IMR-90 (cell line): ENCODE results near the gene KRTAP19-6. TPM values are rescaled to one million over a fixed set of nuclear protein-coding genes. Genes with fewer than 3 reads are reported as not detected.

ENCODE experiments used
- ATAC-seq: fragments of 200-7000 bp; cut with Tn5 transposase; 2 replicates; pipeline ENCODE4 v1.9.1; 2020; ENCODE audit warnings: low read depth, mild to moderate bottlenecking, moderate library complexity
- BruUV-seq: library from RNA; stranded (reverse); fragments of 400-500 nt; replicated peaks from 2 replicates; lab custom pipeline; 2021; lab: Mats Ljungman, UMichigan
- CTCF ChIA-PET: fragments of 300-600 bp; formaldehyde crosslinking; extraction: SDS; loops from one replicate; lab custom pipeline; 2021; ENCODE audit warnings: antibody characterized with exemption; lab: Yijun Ruan, JAX
- POLR2A ChIA-PET: fragments of 300-600 bp; sonication (Branson Sonifier 250); formaldehyde crosslinking; loops from one replicate; lab custom pipeline; 2022; ENCODE audit warnings: antibody characterized with exemption; ENCODE audit not compliant: unreplicated experiment; lab: Charles Lee
- DNase-seq: peaks from one replicate; pipeline ENCODE4 v3.0.0; 2013
- H2AFZ ChIP-seq: replicated peaks from 2 replicates; pipeline ENCODE3; 2013; ENCODE audit warnings: low read length, mild to moderate bottlenecking; ENCODE audit not compliant: poor library complexity
- H2AK5ac ChIP-seq: 2 replicates; pipeline ENCODE4 v1.6.1; 2013; ENCODE audit warnings: low read depth, low read length, inconsistent platforms
- H2AK9ac ChIP-seq: replicated peaks from 2 replicates; pipeline ENCODE3; 2013; ENCODE audit warnings: mild to moderate bottlenecking, low read depth, low read length, moderate library complexity; ENCODE audit not compliant: poor library complexity
- H2BK120ac ChIP-seq: 2 replicates; pipeline ENCODE4 v1.6.1; 2013; ENCODE audit warnings: low read depth, low read length, inconsistent platforms
- H2BK15ac ChIP-seq: 3 replicates; pipeline ENCODE4 v1.6.1; 2013; ENCODE audit warnings: low read depth, low read length, inconsistent platforms
- H2BK20ac ChIP-seq: 2 replicates; pipeline ENCODE4 v1.6.1; 2013; ENCODE audit warnings: low read depth, mild to moderate bottlenecking, inconsistent platforms, low read length, moderate library complexity
- H2BK5ac ChIP-seq: 2 replicates; pipeline ENCODE4 v1.6.1; 2013; ENCODE audit warnings: mild to moderate bottlenecking, low read depth, low read length, inconsistent platforms; ENCODE audit not compliant: poor library complexity, severe bottlenecking
- H3K14ac ChIP-seq: replicated peaks from 2 replicates; pipeline ENCODE4 v1.6.1; 2013; ENCODE audit warnings: low read depth, low read length, inconsistent platforms
- H3K18ac ChIP-seq: 2 replicates; pipeline ENCODE4 v1.6.1; 2013; ENCODE audit warnings: low read depth, low read length, control low read depth
- H3K23ac ChIP-seq: 2 replicates; pipeline ENCODE4 v1.6.1; 2013; ENCODE audit warnings: low read depth, low read length, inconsistent platforms
- H3K27ac ChIP-seq: 2 replicates; pipeline ENCODE4 v1.5.1; 2013; ENCODE audit warnings: mild to moderate bottlenecking, control low read depth, low read length; ENCODE audit not compliant: insufficient read depth
- H3K27me3 ChIP-seq: 2 replicates; pipeline ENCODE4 v1.6.1; 2013; ENCODE audit warnings: low read length; ENCODE audit not compliant: control insufficient read depth, insufficient read depth
- H3K36me3 ChIP-seq: 2 replicates; pipeline ENCODE4 v1.6.1; 2013; ENCODE audit warnings: low read length, mixed read lengths; ENCODE audit not compliant: control insufficient read depth, insufficient read depth
- H3K4ac ChIP-seq: 2 replicates; pipeline ENCODE4 v1.6.1; 2013; ENCODE audit warnings: low read depth, low read length, inconsistent platforms
- H3K4me1 ChIP-seq: 2 replicates; pipeline ENCODE4 v1.6.1; 2013; ENCODE audit warnings: low read length, mixed read lengths; ENCODE audit not compliant: control insufficient read depth, insufficient read depth
- H3K4me2 ChIP-seq: 2 replicates; pipeline ENCODE4 v1.6.1; 2013; ENCODE audit warnings: low read depth, mild to moderate bottlenecking, control low read depth, low read length, moderate library complexity
- H3K4me3 ChIP-seq: 2 replicates; pipeline ENCODE4 v1.5.1; 2013; ENCODE audit warnings: low read depth, mild to moderate bottlenecking, control low read depth, low read length, moderate library complexity; ENCODE audit not compliant: insufficient read depth
- H3K56ac ChIP-seq: 2 replicates; pipeline ENCODE4 v1.6.1; 2013; ENCODE audit warnings: low read length, inconsistent platforms; ENCODE audit not compliant: insufficient read depth; ENCODE audit errors: extremely low read depth
- H3K79me1 ChIP-seq, 2 experiments: 2 replicates each; pipeline ENCODE4 v1.6.1; 2013; ENCODE audit warnings: low read length in 2 of 2, inconsistent platforms in 1 of 2, low read depth in 1 of 2
- H3K9ac ChIP-seq: 2 replicates; pipeline ENCODE4 v1.6.1; 2013; ENCODE audit warnings: low read depth, low read length, control low read depth
- H3K9me1 ChIP-seq: 2 replicates; pipeline ENCODE4 v1.6.1; 2013; ENCODE audit warnings: low read length, inconsistent platforms; ENCODE audit not compliant: insufficient read depth
- H3K9me3 ChIP-seq: 2 replicates; pipeline ENCODE4 v1.6.1; 2013; ENCODE audit warnings: low read length; ENCODE audit not compliant: control insufficient read depth, insufficient read depth
- H4K20me1 ChIP-seq: 2 replicates; pipeline ENCODE4 v1.6.1; 2013; ENCODE audit warnings: low read length, inconsistent platforms; ENCODE audit not compliant: insufficient read depth
- H4K5ac ChIP-seq: 2 replicates; pipeline ENCODE4 v1.6.1; 2013; ENCODE audit warnings: mild to moderate bottlenecking, low read depth, low read length, control low read depth
- H4K8ac ChIP-seq, 2 experiments: 2 replicates each; pipeline ENCODE4 v1.6.1; 2013; ENCODE audit warnings: low read depth in 2 of 2, low read length in 2 of 2, control low read depth in 1 of 2, inconsistent platforms in 1 of 2
- H4K91ac ChIP-seq: 2 replicates; pipeline ENCODE4 v1.6.1; 2013; ENCODE audit warnings: low read depth, low read length, inconsistent platforms; ENCODE audit not compliant: insufficient read depth
- BHLHE40 ChIP-seq: fragments of 150-350 bp; IDR thresholded peaks from 2 replicates; pipeline ENCODE4 v1.6.1; 2016; ENCODE audit warnings: mild to moderate bottlenecking, low read depth, low read length
- CEBPB ChIP-seq: IDR thresholded peaks from 2 replicates; pipeline ENCODE4 v1.6.1; 2012; ENCODE audit warnings: low read depth, low read length, improper control_type of control experiment
- CHD1 ChIP-seq: IDR thresholded peaks from 2 replicates; pipeline ENCODE4 v1.6.1; 2012; ENCODE audit warnings: low read depth, low read length, improper control_type of control experiment
- ELK1 ChIP-seq: fragments of 150-350 bp; IDR thresholded peaks from 2 replicates; pipeline ENCODE4 v1.6.1; 2016; ENCODE audit warnings: low read depth, mild to moderate bottlenecking, low read length, moderate library complexity, borderline replicate concordance
- FOS ChIP-seq: fragments of 150-350 bp; IDR thresholded peaks from 2 replicates; pipeline ENCODE4 v1.6.1; 2016; ENCODE audit warnings: low read depth, low read length
- MAFK ChIP-seq: IDR thresholded peaks from 2 replicates; pipeline ENCODE4 v1.6.1; 2012; ENCODE audit warnings: low read depth, low read length, improper control_type of control experiment
- MAZ ChIP-seq: IDR thresholded peaks from 2 replicates; pipeline ENCODE4 v1.6.1; 2012; ENCODE audit warnings: low read depth, mild to moderate bottlenecking, low read length, improper control_type of control experiment, moderate library complexity, borderline replicate concordance
- MXI1 ChIP-seq: IDR thresholded peaks from 2 replicates; pipeline ENCODE4 v1.6.1; 2012; ENCODE audit warnings: low read depth, mild to moderate bottlenecking, low read length, moderate library complexity, borderline replicate concordance
- NFE2L2 ChIP-seq: fragments of 150-350 bp; IDR thresholded peaks from 2 replicates; pipeline ENCODE4 v1.6.1; 2016; ENCODE audit warnings: low read depth, mild to moderate bottlenecking, low read length
- POLR2A ChIP-seq: IDR thresholded peaks from 2 replicates; pipeline ENCODE4 v1.6.1; 2012; ENCODE audit warnings: mild to moderate bottlenecking, low read depth, low read length
- RAD21 ChIP-seq: IDR thresholded peaks from 2 replicates; pipeline ENCODE4 v1.6.1; 2012; ENCODE audit warnings: low read length, improper control_type of control experiment
- RCOR1 ChIP-seq: IDR thresholded peaks from 2 replicates; pipeline ENCODE4 v1.6.1; 2012; ENCODE audit warnings: mild to moderate bottlenecking, low read length, improper control_type of control experiment; ENCODE audit not compliant: insufficient replicate concordance
- RFX5 ChIP-seq: IDR thresholded peaks from 2 replicates; pipeline ENCODE4 v1.8.0; 2012; ENCODE audit warnings: low read depth, mild to moderate bottlenecking, low read length, moderate library complexity
- SMC3 ChIP-seq: fragments of 150-350 bp; IDR thresholded peaks from 2 replicates; pipeline ENCODE4 v1.6.1; 2016; ENCODE audit warnings: low read depth, mild to moderate bottlenecking, antibody characterized with exemption, low read length, moderate library complexity
- dilution Hi-C: fragments of 300-500 bp; cut with HindIII; formaldehyde crosslinking; loops from one replicate; pipeline ENCODE4 v1.14.3; 2018; ENCODE audit warnings: low sequenced_read_pairs; ENCODE audit not compliant: unreplicated experiment
- in situ Hi-C: fragments of 300-500 bp; cut with MboI; formaldehyde crosslinking; loops from 3 replicates; pipeline ENCODE4 v1.14.3; 2019; ENCODE audit warnings: low sequenced_read_pairs, inconsistent platforms, mixed read lengths
- intact Hi-C: fragments of 100-400 bp; cut with micrococcal nuclease; formaldehyde crosslinking; loops from 2 replicates; pipeline ENCODE4 v1.10.0; 2022
- polyA plus RNA-seq, 3 experiments: library from polyadenylated mRNA; depleted of rRNA; stranded (reverse); fragments of >200 nt; gene quantifications; 2 replicates each; pipeline ENCODE4 v1.2.3, GENCODE V29; 2012; ENCODE audit warnings: low replicate concordance in 1 of 3
- total RNA-seq: library from RNA; depleted of rRNA; stranded (reverse); fragments of >200 nt; gene quantifications from 2 replicates; pipeline ENCODE4 v1.2.3, GENCODE V29; 2012
- TF ChIP-seq, protein P1 (sequence below): conservative IDR thresholded peaks from 2 replicates; pipeline ENCODE4 v1.5.1; 2012; ENCODE audit warnings: mild to moderate bottlenecking, low read depth, low read length, improper control_type of control experiment
- TF ChIP-seq, protein P2 (sequence below): fragments of 150-350 bp; IDR thresholded peaks from 2 replicates; pipeline ENCODE4 v1.6.1; 2017; ENCODE audit warnings: mild to moderate bottlenecking, antibody characterized with exemption, low read length, low read depth

The KRTAP19-6 gene
- total and polyA plus RNA-seq, 2 of the 4 experiments (the other 2 are of a cell fraction): not detected

DNA sequence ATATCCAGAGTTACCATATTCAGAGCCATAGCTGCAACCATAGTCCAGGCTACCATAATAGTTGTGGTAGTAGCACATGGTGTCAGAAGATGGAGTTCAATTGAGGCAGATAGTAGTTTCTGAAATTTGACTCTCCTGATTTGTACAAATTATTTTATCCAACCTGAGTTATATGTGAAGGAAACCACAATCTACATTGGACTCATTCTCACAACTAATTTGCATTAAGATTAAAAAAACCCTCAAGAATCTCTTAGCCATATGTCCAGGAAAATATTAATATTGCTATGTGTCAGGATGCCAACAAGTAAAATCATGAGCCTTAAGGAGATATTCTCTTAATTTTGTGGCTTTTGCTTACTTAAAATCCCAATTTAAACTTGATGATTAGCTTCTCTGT lies 48.6 kb upstream of the KRTAP19-6 start, which contains the start of gene KRTAP22-2:
KRTAP22-2 (minus strand) TSS at position 101 of the 400 bp plus-strand sequence.
- in situ Hi-C loops (no loop called here), intact Hi-C loops (no loop called here), dilution Hi-C loops (no loop called here)
- H3K9me3 ChIP-seq: peaks cover 7% of the 10 kb centered on the region
- TF ChIP-seq NFE2L2 (no peak), MXI1 (no peak), RAD21 (no peak), MAZ (no peak), ELK1 (no peak), RFX5 (no peak), CHD1 (no peak), CEBPB (no peak), MAFK (no peak), SMC3 (no peak), FOS (no peak), RCOR1 (no peak), POLR2A (no peak), BHLHE40 (no peak)
- TF ChIP-seq, protein P1, sequence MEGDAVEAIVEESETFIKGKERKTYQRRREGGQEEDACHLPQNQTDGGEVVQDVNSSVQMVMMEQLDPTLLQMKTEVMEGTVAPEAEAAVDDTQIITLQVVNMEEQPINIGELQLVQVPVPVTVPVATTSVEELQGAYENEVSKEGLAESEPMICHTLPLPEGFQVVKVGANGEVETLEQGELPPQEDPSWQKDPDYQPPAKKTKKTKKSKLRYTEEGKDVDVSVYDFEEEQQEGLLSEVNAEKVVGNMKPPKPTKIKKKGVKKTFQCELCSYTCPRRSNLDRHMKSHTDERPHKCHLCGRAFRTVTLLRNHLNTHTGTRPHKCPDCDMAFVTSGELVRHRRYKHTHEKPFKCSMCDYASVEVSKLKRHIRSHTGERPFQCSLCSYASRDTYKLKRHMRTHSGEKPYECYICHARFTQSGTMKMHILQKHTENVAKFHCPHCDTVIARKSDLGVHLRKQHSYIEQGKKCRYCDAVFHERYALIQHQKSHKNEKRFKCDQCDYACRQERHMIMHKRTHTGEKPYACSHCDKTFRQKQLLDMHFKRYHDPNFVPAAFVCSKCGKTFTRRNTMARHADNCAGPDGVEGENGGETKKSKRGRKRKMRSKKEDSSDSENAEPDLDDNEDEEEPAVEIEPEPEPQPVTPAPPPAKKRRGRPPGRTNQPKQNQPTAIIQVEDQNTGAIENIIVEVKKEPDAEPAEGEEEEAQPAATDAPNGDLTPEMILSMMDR: no peak
- TF ChIP-seq, protein P2, sequence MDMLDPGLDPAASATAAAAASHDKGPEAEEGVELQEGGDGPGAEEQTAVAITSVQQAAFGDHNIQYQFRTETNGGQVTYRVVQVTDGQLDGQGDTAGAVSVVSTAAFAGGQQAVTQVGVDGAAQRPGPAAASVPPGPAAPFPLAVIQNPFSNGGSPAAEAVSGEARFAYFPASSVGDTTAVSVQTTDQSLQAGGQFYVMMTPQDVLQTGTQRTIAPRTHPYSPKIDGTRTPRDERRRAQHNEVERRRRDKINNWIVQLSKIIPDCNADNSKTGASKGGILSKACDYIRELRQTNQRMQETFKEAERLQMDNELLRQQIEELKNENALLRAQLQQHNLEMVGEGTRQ: no peak
- H3K27ac ChIP-seq: no peak within 1 kb of the TSS
- CTCF ChIA-PET: no interaction called here
- no peak within 1 kb of the TSS for H2BK20ac ChIP-seq
- no peaks in the 10 kb centered on the region for H3K27me3 ChIP-seq
- no peaks in the 10 kb centered on the region for H3K79me1 ChIP-seq
- H3K9me1 ChIP-seq: no peaks in the 10 kb centered on the region
- H3K56ac ChIP-seq: no peak within 1 kb of the TSS
- H3K4me2 ChIP-seq: no peak within 1 kb of the TSS
- H4K8ac ChIP-seq: no peak within 1 kb of the TSS
- POLR2A ChIA-PET: no interaction called here
- BruUV-seq: no TSS peak
- H2AK5ac ChIP-seq: no peak within 1 kb of the TSS
- no peak within 1 kb of the TSS for H3K14ac ChIP-seq
- H3K4me1 ChIP-seq: no peaks in the 10 kb centered on the region
- H3K4ac ChIP-seq: no peak within 1 kb of the TSS
- no peak within 1 kb of the TSS for H3K9ac ChIP-seq
- H2BK120ac ChIP-seq: no peak within 1 kb of the TSS
- H2BK5ac ChIP-seq: no peak within 1 kb of the TSS
- no peak within 1 kb of the TSS for H3K18ac ChIP-seq
- no peak within 1 kb of the TSS for H4K91ac ChIP-seq
- no peak within 1 kb of the TSS for H2BK15ac ChIP-seq
- H3K4me3 ChIP-seq: no peak within 1 kb of the TSS
- H2AK9ac ChIP-seq: no peak within 1 kb of the TSS
- DNase-seq (no peak), ATAC-seq (no peak)
- H3K23ac ChIP-seq: no peak within 1 kb of the TSS
- no peaks in the 10 kb centered on the region for H3K36me3 ChIP-seq
- no peaks in the 10 kb centered on the region for H4K20me1 ChIP-seq
- H4K5ac ChIP-seq: no peak within 1 kb of the TSS
- no peak within 1 kb of the TSS for H2AFZ ChIP-seq
